HL-60 (cell line): ENCODE data around the gene HTR2A.

Experiments
- CTCF ChIP-seq: IDR thresholded peaks from one replicate; pipeline ENCODE4 v1.5.1; 2011; ENCODE audit warnings: low read length, control low read depth, inconsistent platforms; ENCODE audit not compliant: insufficient read depth
- POLR2AphosphoS5 ChIP-seq: IDR thresholded peaks from 2 replicates; pipeline ENCODE4 v1.6.1; 2012; ENCODE audit warnings: low read depth
- REST ChIP-seq: IDR thresholded peaks from 2 replicates; pipeline ENCODE4 v1.6.1; 2012; ENCODE audit warnings: low read depth; ENCODE audit not compliant: insufficient replicate concordance
- SPI1 ChIP-seq: IDR thresholded peaks from 2 replicates; pipeline ENCODE4 v1.6.1; 2012; ENCODE audit warnings: low read depth, mild to moderate bottlenecking, borderline replicate concordance

GRCh38 chr13:46908501-46908900 lies 11.6 kb upstream of the HTR2A start:
- no peak for TF ChIP-seq CTCF
- TF ChIP-seq POLR2AphosphoS5: no peak
- no peak for TF ChIP-seq SPI1
- TF ChIP-seq REST: no peak
